Neural progenitor cell (in vitro differentiated cells): ENCODE measurements around the gene GDNF. TPM values are rescaled to one million over a fixed set of nuclear protein-coding genes. Genes with fewer than 3 reads are reported as not detected.

Experiments
- DNase-seq: peaks from one replicate; pipeline ENCODE4 v3.0.0-alpha.2; 2016; ENCODE audit warnings: low spot score
- H2AFZ ChIP-seq: fragments of 200-600 bp; sonication (generic); replicated peaks from 2 replicates; pipeline ENCODE4 v1.6.1; 2016; ENCODE audit warnings: antibody characterized with exemption
- H3F3A ChIP-seq: fragments of 200-600 bp; sonication (generic); 2 replicates; pipeline ENCODE4 v1.6.1; 2016; ENCODE audit warnings: antibody characterized with exemption, low read depth
- H3K27ac ChIP-seq: fragments of 200-600 bp; sonication (generic); 2 replicates; pipeline ENCODE4 v1.5.1; 2016; ENCODE audit warnings: mild to moderate bottlenecking
- H3K27me3 ChIP-seq: fragments of 200-600 bp; sonication (generic); 2 replicates; pipeline ENCODE4 v1.6.1; 2016; ENCODE audit warnings: mild to moderate bottlenecking, moderate library complexity
- H3K36me3 ChIP-seq: fragments of 200-600 bp; sonication (generic); 2 replicates; pipeline ENCODE4 v1.5.1; 2016
- H3K4me1 ChIP-seq: fragments of 200-600 bp; sonication (generic); 2 replicates; pipeline ENCODE4 v1.6.1; 2016; ENCODE audit warnings: mixed run types
- H3K4me2 ChIP-seq: fragments of 200-600 bp; sonication (generic); 2 replicates; pipeline ENCODE4 v1.6.1; 2016
- H3K4me3 ChIP-seq: fragments of 200-600 bp; sonication (generic); 2 replicates; pipeline ENCODE4 v1.5.1; 2016
- H3K79me2 ChIP-seq: fragments of 200-600 bp; sonication (generic); 2 replicates; pipeline ENCODE4 v1.6.1; 2016; ENCODE audit warnings: low read depth
- H3K9ac ChIP-seq: fragments of 200-600 bp; sonication (generic); 2 replicates; pipeline ENCODE4 v1.6.1; 2016
- H3K9me3 ChIP-seq: fragments of 200-600 bp; sonication (generic); 2 replicates; pipeline ENCODE4 v1.5.1; 2016; ENCODE audit warnings: low read depth
- H4K20me1 ChIP-seq: fragments of 200-600 bp; sonication (generic); 2 replicates; pipeline ENCODE4 v1.6.1; 2016; ENCODE audit warnings: low read depth
- H3K27ac Mint-ChIP-seq: 3 replicates; pipeline ENCODE4 v1.8.0; 2021; ENCODE audit warnings: mixed read lengths
- H3K27me3 Mint-ChIP-seq: 2 replicates; pipeline ENCODE4 v1.8.0; 2022; ENCODE audit warnings: low read depth, mild to moderate bottlenecking, inconsistent platforms, moderate library complexity, mixed read lengths; ENCODE audit not compliant: insufficient read depth
- H3K36me3 Mint-ChIP-seq: 3 replicates; pipeline ENCODE4 v1.8.0; 2021; ENCODE audit warnings: mixed read lengths
- H3K4me1 Mint-ChIP-seq: 3 replicates; pipeline ENCODE4 v1.8.0; 2021; ENCODE audit warnings: mixed read lengths
- H3K4me3 Mint-ChIP-seq: 3 replicates; pipeline ENCODE4 v1.8.0; 2021; ENCODE audit warnings: mild to moderate bottlenecking, moderate library complexity, mixed read lengths
- H3K9me3 Mint-ChIP-seq: 3 replicates; pipeline ENCODE4 v1.8.0; 2020; ENCODE audit warnings: mixed read lengths
- EZH2 ChIP-seq: fragments of 200-600 bp; sonication (generic); IDR thresholded peaks from 2 replicates; pipeline ENCODE4 v1.6.1; 2017; ENCODE audit warnings: antibody characterized with exemption, mild to moderate bottlenecking, moderate library complexity
- EZH2phosphoT487 ChIP-seq: fragments of 200-600 bp; sonication (generic); IDR thresholded peaks from 2 replicates; pipeline ENCODE4 v1.6.1; 2017; ENCODE audit warnings: antibody characterized with exemption
- total RNA-seq: library from RNA; depleted of rRNA; stranded (reverse); fragments of >200 nt; gene quantifications from 2 replicates; pipeline ENCODE4 v1.2.3, GENCODE V29; 2015; ENCODE audit warnings: low replicate concordance
- TF ChIP-seq, protein P1 (sequence below): fragments of 200-600 bp; sonication (generic); IDR thresholded peaks from 2 replicates; pipeline ENCODE4 v1.5.1; 2017; ENCODE audit warnings: antibody characterized with exemption, mild to moderate bottlenecking

Gene GDNF
- total RNA-seq, 1 donor from 2014 or later, result not detected

GRCh38 chr5:37807015-37807414, 32.8 kb downstream of the GDNF start:
- Mint-ChIP-seq H3K4me1 (peaks cover 3% of the 10 kb centered on the region), H3K36me3 (no peaks in the 10 kb centered on the region), H3K27me3 (peaks cover 2% of the 10 kb centered on the region), H3K4me3 (no peak overlapping the region), H3K27ac (no peak overlapping the region), H3K9me3 (peaks cover 3% of the 10 kb centered on the region)
- Histone ChIP-seq H3K79me2 (no peaks in the 10 kb centered on the region), H3K9ac (no peak overlapping the region), H2AFZ (no peak overlapping the region), H3K27me3 (no peaks in the 10 kb centered on the region), H3K27ac (no peak overlapping the region), H3K4me1 (peaks cover 7% of the 10 kb centered on the region), H3K9me3 (no peaks in the 10 kb centered on the region), H3F3A (no peaks in the 10 kb centered on the region), H3K4me2 (no peak overlapping the region), H3K4me3 (no peak overlapping the region), H4K20me1 (no peaks in the 10 kb centered on the region), H3K36me3 (no peaks in the 10 kb centered on the region)
- TF ChIP-seq, protein P1, sequence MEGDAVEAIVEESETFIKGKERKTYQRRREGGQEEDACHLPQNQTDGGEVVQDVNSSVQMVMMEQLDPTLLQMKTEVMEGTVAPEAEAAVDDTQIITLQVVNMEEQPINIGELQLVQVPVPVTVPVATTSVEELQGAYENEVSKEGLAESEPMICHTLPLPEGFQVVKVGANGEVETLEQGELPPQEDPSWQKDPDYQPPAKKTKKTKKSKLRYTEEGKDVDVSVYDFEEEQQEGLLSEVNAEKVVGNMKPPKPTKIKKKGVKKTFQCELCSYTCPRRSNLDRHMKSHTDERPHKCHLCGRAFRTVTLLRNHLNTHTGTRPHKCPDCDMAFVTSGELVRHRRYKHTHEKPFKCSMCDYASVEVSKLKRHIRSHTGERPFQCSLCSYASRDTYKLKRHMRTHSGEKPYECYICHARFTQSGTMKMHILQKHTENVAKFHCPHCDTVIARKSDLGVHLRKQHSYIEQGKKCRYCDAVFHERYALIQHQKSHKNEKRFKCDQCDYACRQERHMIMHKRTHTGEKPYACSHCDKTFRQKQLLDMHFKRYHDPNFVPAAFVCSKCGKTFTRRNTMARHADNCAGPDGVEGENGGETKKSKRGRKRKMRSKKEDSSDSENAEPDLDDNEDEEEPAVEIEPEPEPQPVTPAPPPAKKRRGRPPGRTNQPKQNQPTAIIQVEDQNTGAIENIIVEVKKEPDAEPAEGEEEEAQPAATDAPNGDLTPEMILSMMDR, result no peak
- TF ChIP-seq EZH2 (no peak), EZH2phosphoT487 (no peak)
- no peak for DNase-seq

DNA sequence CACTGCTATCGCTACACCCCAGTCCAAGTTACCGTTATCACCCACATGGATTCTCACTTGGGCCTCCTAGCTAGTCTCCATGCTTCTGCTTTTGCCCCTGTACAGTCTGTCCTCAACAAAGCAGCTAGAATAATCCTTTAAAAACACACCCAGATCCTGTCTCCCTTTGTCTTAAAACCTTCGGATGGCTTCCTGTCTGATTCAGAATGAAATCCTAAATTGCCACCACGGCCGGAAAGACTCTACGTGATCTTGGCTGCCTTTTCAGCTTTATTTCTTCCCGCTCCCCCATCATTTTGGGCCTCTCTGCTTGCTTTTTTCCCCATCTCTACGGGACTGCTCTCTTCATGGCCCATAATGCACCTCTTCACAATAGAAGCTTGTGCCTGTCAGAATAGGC, 33.4 kb downstream of the GDNF start:
- Histone ChIP-seq H3K9ac (no peak overlapping the region), H3K27ac (no peak overlapping the region), H2AFZ (no peak overlapping the region), H3F3A (no peaks in the 10 kb centered on the region), H3K4me2 (no peak overlapping the region), H3K79me2 (no peaks in the 10 kb centered on the region), H3K27me3 (no peaks in the 10 kb centered on the region), H3K4me3 (no peak overlapping the region), H3K9me3 (no peaks in the 10 kb centered on the region), H4K20me1 (no peaks in the 10 kb centered on the region), H3K4me1 (peaks cover 7% of the 10 kb centered on the region), H3K36me3 (no peaks in the 10 kb centered on the region)
- DNase-seq, result no peak
- Mint-ChIP-seq H3K4me1 (peaks cover 3% of the 10 kb centered on the region), H3K27me3 (peaks cover 2% of the 10 kb centered on the region), H3K9me3 (peaks cover 3% of the 10 kb centered on the region), H3K27ac (no peak overlapping the region), H3K4me3 (no peak overlapping the region), H3K36me3 (no peaks in the 10 kb centered on the region)
- TF ChIP-seq, protein P1, result no peak
- TF ChIP-seq EZH2, result no peak
- TF ChIP-seq EZH2phosphoT487, result no peak

DNA sequence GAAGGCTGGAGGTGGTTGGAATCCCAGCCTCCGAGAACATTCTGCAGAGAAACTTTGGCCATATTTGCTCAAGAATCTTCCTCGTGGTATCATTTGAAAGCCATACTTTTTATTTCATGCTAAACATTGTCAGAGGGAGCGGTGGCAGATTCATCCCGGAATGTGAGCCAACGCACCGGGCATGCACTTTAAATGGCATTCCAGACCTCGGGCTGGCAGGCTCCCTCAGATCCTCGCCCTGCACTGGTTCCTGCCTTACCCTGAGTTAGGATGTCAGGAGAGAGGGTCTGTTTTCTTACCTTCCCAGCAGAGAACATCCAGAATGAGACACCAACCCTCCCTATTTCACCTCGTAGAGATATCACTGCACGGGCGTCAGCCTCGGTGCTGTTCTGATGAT, 33.8 kb downstream of the GDNF start:
- Mint-ChIP-seq H3K27ac (no peak overlapping the region), H3K36me3 (no peaks in the 10 kb centered on the region), H3K9me3 (peaks cover 3% of the 10 kb centered on the region), H3K4me3 (no peak overlapping the region), H3K4me1 (peaks cover 3% of the 10 kb centered on the region), H3K27me3 (peaks cover 5% of the 10 kb centered on the region)
- Histone ChIP-seq H3K4me3 (no peak overlapping the region), H3K27me3 (no peaks in the 10 kb centered on the region), H3K79me2 (no peaks in the 10 kb centered on the region), H4K20me1 (no peaks in the 10 kb centered on the region), H3K9me3 (no peaks in the 10 kb centered on the region), H3K36me3 (no peaks in the 10 kb centered on the region), H3F3A (no peaks in the 10 kb centered on the region), H3K27ac (no peak overlapping the region), H3K4me1 (peaks cover 7% of the 10 kb centered on the region), H3K4me2 (no peak overlapping the region), H2AFZ (no peak overlapping the region), H3K9ac (no peak overlapping the region)
- no peak for TF ChIP-seq EZH2
- TF ChIP-seq EZH2phosphoT487, result no peak
- TF ChIP-seq, protein P1, result no peak
- DNase-seq, result no peak
